Umbilical cord (tissue), 2 donors: ENCODE results near the gene CORO2B. TPM values are rescaled to one million over a fixed set of nuclear protein-coding genes. Genes with fewer than 3 reads are reported as not detected.

Source experiments
- DNase-seq: peaks from one replicate; pipeline ENCODE4 v3.0.0-alpha.2; 2015; ENCODE audit warnings: low spot score
- total RNA-seq: library from RNA; depleted of rRNA; stranded (reverse); fragments of >200 nt; gene quantifications from one replicate; pipeline ENCODE4 v1.2.3, GENCODE V29; 2014; ENCODE audit warnings: low replicate concordance; ENCODE audit not compliant: insufficient read depth

The CORO2B gene
- total RNA-seq, 1 donor from 2014 or later = 0.72 TPM

- no peak for DNase-seq
These were observed 119.2 kb downstream of the CORO2B start for GRCh38 chr15:68697711-68698690.

GRCh38 chr15:68698708-68699107 lies 119.9 kb downstream of the CORO2B start:
- no peak for DNase-seq

- DNase-seq = peak; percentile 55
These were observed 120.5 kb downstream of the CORO2B start for GRCh38 chr15:68699124-68699880.

DNA sequence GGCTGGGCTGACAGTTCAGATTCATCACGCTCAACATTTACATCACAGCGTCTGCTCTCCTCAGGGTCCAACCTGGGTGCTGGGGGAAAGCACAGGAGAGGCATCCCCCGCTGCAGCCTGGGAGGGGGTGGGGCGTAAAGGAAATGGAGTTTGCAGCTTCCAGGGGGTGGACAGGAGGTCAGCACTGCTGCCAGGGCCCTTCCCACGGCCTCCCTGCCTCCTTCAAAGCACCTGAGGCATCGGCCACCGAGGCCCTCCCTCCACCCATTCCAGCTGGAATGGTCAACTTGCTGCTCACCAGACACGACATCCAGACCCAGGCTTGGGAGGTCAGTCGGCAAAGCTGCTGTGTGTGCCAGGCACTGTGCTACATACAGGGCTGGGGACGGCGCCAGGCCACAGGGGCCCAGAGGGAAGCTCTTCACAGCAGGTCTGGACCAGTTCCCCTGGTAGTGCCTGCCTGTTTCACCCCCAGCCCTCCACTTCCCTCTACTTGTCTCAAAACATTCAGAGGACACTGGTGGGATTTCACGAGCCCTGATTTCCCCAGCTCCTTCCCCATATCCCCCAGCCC lies 121.2 kb downstream of the CORO2B start:
- peak; percentile 49 for DNase-seq

DNA sequence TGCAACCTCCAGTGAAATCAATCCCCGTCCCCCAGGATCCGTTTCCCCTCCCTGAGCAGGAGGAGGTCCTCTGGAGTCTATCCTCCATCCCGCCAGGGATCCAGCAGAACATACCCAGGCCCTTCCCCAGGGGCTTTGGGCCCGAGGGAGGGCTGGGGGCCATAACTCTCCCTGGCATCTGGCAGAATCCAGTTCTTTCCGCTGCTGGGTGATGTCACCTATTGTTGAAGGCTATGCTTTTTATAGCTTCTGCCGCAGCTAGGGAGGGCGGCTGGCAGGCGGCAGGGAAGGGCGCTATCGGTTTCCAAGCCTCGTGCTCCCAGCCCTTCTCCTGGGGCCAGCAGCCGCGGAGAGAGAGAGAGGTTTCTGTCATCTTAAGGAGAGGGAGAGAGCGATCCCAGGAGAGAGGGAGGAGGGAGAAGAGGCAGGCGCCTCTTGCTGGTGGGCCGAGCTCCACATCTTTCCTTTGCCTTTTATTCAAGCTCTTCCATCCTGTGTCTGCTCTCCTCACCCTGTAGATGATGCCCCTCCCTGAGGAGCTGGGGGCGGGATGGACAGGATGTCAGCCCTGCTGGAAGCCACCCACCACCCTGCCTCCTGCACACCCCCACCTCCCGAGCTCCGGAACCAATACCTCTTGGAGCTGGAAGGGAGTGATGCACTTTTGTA lies 121.8 kb downstream of the CORO2B start:
- DNase-seq = peak; percentile 88

DNA sequence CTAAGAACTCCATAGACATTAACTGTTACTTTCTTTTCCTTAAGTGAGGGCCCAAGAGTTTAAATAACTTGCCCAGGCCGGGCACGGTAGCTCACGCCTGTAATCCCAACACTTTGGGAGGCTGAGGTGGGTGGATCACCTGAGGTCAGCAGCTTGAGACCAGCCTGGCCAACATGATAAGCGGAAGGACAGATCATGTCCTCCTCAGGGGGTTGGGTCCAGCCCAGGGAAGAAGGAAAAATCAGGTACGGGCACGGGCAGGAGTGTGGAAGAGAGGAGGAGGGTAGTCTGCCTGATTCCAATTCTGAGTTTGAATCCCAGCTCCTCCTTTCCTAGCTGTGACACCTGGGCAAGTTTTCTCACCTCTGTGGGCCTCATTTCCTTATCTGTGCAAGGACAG lies 123.1 kb downstream of the CORO2B start:
- no peak for DNase-seq

- peak; percentile 98 for DNase-seq
These were observed 125.8 kb downstream of the CORO2B start for GRCh38 chr15:68704496-68705021.

GRCh38 chr15:68706256-68706655 lies 127.5 kb downstream of the CORO2B start:
- DNase-seq = no peak

GRCh38 chr15:68706931-68707330 lies 128.1 kb downstream of the CORO2B start:
- peak; percentile 55 for DNase-seq

DNA sequence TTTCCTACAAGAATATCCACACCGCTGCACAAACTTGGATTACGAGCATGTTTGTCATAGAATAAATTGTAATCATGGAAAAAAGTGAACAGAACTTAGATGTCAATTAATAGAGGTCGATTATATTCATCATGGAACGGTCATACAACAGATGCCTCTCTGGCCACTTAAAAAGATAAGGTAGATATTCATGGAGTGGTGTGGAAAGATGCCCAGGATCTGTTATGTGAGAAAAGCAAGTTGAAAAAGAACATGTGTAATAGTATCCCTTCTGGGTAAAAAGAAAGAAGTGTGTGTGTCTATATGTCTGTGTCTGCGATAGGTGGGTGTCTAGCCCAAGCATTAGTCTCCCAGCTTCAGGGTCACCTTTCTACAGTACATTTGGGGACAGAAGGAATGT lies 128.6 kb downstream of the CORO2B start:
- peak; percentile 84 for DNase-seq

DNA sequence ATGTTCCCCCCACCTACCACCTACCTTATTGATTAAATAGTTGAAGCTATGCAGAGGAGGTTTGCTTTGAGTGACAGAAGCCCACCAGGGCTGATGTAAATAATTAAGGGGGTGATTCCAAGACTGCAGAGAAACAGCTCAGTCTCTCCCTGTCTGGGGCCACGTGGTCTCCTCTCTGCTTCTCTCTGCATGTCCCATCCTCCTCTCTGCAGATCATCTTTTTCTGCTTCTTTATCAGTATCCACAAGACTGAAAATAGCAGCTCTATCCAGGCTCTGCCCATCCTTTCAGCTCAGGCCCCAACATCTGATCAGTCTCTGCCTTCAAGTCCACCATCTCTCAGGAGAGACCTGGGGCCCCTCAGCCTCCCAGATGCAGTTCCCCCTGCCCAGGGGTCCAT lies 131.1 kb downstream of the CORO2B start:
- peak; percentile 66 for DNase-seq

GRCh38 chr15:68710536-68710935 lies 131.7 kb downstream of the CORO2B start:
- no peak for DNase-seq

DNA sequence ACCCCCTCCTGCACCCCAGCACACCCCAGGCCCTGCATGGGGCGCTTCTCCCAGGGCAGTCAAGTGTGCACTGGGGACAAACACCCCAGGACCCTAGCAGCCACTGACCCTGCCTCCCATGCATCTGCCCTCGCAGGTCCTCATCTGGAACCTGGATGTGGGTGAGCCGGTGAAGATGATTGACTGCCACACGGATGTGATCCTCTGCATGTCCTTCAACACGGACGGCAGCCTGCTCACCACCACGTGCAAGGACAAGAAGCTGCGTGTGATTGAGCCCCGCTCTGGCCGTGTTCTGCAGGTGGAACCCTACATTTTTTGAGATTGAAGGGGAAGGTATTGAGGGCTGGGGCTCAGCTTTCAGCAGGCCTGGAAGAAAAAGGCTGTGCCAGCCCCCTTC lies 132.6 kb downstream of the CORO2B start:
- DNase-seq = no peak

GRCh38 chr15:68712886-68713285 lies 134.1 kb downstream of the CORO2B start:
- DNase-seq = no peak

DNA sequence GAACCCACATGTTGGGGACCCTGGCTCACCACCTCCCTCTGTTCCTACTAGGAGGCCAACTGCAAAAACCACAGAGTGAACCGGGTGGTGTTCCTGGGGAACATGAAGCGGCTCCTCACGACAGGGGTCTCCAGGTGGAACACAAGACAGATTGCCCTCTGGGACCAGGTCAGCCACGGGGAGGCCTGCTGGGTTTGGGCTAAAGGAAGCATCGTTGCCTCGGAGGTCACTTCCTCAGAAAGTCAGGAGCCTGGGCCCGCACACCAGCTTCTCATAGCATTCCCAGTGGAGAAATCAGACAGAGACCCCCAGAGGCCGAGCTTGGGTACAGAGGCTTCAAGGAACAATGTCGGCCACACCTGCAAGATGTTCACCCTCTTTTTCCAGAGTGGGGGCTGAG lies 135.1 kb downstream of the CORO2B start:
- DNase-seq = no peak

DNA sequence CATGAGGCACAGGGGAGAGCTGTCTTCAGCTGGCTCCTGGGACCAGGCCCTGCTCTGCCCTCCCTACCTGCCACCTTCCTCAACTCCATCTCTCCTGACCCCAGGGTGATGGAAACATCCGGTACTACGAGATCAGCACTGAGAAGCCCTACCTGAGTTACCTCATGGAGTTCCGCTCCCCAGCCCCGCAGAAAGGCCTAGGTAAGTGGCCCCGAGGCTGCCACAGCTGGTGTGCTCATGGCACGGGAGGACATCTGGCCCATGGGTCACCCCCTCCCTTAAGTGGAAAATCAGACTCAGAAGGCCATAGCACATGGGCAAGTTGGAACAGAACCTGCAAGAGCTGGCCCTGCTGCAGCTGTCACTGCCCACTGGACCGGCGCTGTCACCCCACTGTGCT lies 136.3 kb downstream of the CORO2B start:
- DNase-seq = no peak

DNA sequence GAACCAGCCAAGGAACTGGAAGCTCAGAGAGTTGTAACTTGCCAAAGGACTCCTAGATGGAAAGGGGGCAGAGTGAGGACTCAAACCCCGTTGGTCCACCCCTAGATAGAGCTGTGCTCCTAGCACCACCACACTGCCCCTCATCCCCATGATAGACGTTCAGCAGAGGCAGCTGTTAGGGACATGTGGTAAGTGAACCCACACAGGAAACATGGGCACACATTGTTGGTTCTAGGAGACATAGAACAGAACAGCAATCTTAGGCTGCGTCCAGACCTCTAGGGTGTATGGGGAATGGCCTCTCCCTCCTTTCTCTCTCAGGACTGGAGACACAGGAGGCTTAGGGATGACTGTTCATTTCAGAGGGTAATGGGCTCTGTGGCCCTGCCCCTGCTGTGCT lies 139.2 kb downstream of the CORO2B start:
- no peak for DNase-seq

DNA sequence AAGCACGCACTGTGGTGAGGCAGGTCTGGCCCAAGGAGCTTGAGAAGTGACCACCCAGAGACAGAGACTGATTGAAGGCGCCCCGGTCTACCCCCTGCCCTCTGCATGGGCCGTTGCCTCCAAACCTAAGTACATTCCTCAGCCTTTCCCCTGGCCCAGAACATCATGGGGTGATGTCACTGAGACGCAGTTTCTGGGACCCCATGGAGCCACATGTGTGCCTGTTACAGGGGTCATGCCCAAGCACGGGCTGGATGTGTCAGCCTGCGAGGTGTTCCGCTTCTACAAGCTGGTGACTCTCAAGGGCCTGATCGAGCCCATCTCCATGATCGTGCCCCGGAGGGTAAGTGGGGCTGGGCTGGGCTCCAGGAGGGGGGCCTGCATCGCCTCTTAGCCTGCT lies 139.7 kb downstream of the CORO2B start:
- DNase-seq = no peak

DNA sequence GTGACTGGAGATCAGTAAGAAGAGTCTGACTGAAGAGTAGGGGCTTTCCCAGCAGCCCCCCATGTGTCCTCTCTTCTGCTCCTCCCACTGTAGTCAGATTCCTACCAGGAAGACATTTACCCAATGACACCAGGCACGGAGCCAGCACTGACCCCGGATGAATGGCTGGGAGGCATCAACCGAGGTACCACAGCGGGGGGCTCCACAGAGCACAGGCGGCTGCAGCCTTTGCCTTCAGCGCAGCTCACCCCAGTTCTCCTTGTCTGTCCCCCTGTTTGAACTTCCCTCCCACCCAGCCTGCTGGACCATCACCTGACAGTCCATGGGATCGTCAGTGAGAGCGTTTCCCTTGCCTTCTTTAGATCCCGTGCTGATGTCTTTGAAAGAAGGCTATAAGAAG lies 140.3 kb downstream of the CORO2B start:
- no peak for DNase-seq

GRCh38 chr15:68719672-68720071 lies 140.9 kb downstream of the CORO2B start:
- peak; percentile 42 for DNase-seq

DNA sequence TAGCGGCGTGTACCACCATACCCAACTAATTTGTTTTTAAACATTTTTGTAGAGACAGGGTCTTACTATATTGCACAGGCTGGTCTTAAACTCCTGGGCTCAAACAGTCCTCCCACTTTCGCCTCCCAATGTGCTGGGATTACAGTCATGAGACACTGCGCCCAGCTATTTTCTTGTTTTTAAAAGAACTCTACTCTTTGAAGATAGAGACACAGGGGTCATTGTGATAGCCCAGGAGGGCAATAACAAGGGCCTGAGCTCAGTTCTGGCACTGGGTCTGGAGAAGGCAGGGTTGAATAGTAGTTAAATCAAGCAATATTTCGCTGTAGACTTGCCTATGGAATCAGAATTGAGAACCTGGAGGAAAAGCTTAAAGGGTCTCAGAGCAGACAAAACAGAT lies 143.1 kb downstream of the CORO2B start:
- no peak for DNase-seq
